Chondrocyte (in vitro differentiated cells): ENCODE measurements around the gene PLXNA2. TPM values are rescaled to one million over a fixed set of nuclear protein-coding genes. Genes with fewer than 3 reads are reported as not detected.

Source experiments
- DNase-seq: peaks from one replicate; pipeline ENCODE4 v3.0.0; 2021; ENCODE audit warnings: mixed read lengths, low spot score
- H3K27ac Mint-ChIP-seq: one replicate; pipeline ENCODE4 v1.8.0; 2021; ENCODE audit warnings: mild to moderate bottlenecking, moderate library complexity, mixed read lengths; ENCODE audit not compliant: unreplicated experiment
- H3K27me3 Mint-ChIP-seq: 2 replicates; pipeline ENCODE4 v1.8.0; 2021; ENCODE audit warnings: low read depth, mixed read lengths
- H3K36me3 Mint-ChIP-seq: 2 replicates; pipeline ENCODE4 v1.8.0; 2021; ENCODE audit warnings: low read depth, mixed read lengths
- H3K4me1 Mint-ChIP-seq: 2 replicates; pipeline ENCODE4 v1.8.0; 2021; ENCODE audit warnings: low read depth, mild to moderate bottlenecking, mixed read lengths
- H3K4me3 Mint-ChIP-seq: one replicate; pipeline ENCODE4 v1.8.0; 2021; ENCODE audit warnings: mild to moderate bottlenecking, moderate library complexity, mixed read lengths; ENCODE audit not compliant: unreplicated experiment
- H3K9me3 Mint-ChIP-seq: 2 replicates; pipeline ENCODE4 v1.8.0; 2021; ENCODE audit warnings: low read depth, mixed read lengths
- CTCF ChIP-seq: fragments of 200-600 bp; sonication (generic); IDR thresholded peaks from 2 replicates; pipeline ENCODE4 v1.5.0; 2021; ENCODE audit warnings: antibody characterized with exemption, mild to moderate bottlenecking, moderate library complexity
- total RNA-seq: library from RNA; stranded (reverse); gene quantifications from 3 replicates; pipeline ENCODE4 v1.2.1, GENCODE V29; 2021

PLXNA2 gene
- total RNA-seq, 1 donor from 2014 or later: 22.0 TPM

DNA sequence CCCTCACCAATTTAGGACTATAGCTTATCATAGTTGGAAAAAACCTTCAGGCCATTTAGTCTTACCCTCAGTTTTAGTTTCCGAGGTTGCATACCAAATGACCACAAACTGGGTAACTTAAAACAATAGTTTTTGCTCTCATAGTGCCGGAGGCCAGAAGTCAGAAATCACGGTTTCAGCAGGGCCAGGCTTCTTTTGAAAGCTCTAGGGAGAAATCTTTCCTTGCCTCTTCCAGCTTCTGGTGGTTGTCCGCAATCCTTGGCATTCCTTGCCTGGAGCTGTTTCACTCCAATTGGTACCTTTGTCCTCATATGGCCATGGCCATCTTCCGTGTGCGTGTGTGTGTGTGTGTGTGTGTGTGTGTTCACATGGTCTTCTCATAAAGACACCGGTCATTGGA is 12.4 kb upstream of the PLXNA2 start:
- no peak for DNase-seq
- peaks cover 46% of the 10 kb centered on the region for H3K4me1 Mint-ChIP-seq

DNA sequence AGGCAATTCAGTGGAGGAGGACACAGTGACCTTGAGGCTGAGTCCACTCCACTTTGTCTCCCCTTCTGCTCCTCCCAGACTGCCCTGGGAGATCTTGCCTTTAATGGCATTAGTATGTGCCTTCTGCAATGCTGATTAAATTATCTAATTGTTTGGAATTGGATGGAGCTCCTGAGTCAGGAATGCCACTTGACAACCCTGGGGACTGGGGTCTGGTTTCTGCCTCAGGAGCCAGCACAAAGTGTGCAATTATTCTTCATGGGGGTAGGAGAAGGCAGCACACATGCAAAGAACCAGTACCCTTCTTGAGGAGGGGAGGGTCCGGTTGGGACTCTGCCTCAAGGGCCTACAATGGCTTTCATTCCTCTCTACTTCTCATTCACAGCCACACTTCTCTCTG is 11.9 kb upstream of the PLXNA2 start:
- Mint-ChIP-seq H3K4me1 (peaks cover 46% of the 10 kb centered on the region), H3K36me3 (no peaks in the 10 kb centered on the region), H3K27me3 (peaks cover 5% of the 10 kb centered on the region), H3K4me3 (no peak overlapping the region), H3K27ac (no peak overlapping the region), H3K9me3 (peaks cover 3% of the 10 kb centered on the region)
- TF ChIP-seq CTCF: no peak
- no peak for DNase-seq

More for the DNA sequence above, 12.4 kb upstream of the PLXNA2 start:
- TF ChIP-seq CTCF: no peak
- Mint-ChIP-seq H3K27ac (peak overlapping the region; percentile 18), H3K9me3 (peaks cover 3% of the 10 kb centered on the region), H3K27me3 (peaks cover 5% of the 10 kb centered on the region), H3K36me3 (no peaks in the 10 kb centered on the region), H3K4me3 (no peak overlapping the region)

DNA sequence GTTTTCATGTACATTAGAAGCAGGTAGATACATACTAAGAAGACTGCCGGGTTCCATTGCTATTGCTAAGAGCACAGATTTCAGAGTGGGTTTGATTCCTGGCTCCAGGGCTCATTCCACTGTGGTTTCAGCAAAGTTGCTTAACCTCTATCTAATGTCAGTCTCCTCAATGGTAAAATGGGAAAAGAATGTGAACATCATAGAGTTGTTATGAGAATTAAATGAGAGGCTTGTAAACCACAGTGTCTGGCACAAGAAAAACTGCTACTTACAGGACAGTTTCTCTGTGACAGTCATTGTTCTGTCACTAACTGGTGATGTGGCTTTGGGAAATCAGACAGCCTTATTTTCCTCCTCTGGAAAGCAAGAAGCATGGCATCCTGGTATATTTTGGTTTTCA is 10.7 kb upstream of the PLXNA2 start:
- H3K27ac Mint-ChIP-seq: peak overlapping the region; percentile 39

DNA sequence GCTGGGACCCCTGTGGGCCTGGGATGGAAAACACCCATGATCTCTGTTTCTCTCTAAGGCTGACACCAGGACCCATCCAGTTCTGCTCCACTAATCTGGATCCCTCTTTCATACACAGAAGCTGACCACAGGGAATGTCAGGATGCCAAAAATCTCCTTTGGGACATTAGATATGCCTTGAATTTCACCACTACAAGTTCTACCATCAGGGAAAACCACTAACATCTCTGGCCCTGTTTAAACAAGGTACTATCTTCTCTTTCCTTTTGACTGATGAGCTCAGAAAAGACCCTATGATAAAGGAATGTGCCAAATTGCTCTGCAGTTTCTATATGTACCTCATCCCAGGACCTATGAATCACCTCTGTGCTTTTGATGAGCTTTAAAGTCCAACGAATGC is 10.2 kb upstream of the PLXNA2 start:
- peak overlapping the region; percentile 39 for H3K27ac Mint-ChIP-seq
- no peak for DNase-seq

More for the DNA sequence above, 10.7 kb upstream of the PLXNA2 start:
- peaks cover 46% of the 10 kb centered on the region for H3K4me1 Mint-ChIP-seq
- no peak overlapping the region for H3K4me3 Mint-ChIP-seq
- H3K9me3 Mint-ChIP-seq: no peaks in the 10 kb centered on the region
- TF ChIP-seq CTCF: no peak
- DNase-seq: no peak
- peaks cover 5% of the 10 kb centered on the region for H3K27me3 Mint-ChIP-seq
- H3K36me3 Mint-ChIP-seq: no peaks in the 10 kb centered on the region

DNA sequence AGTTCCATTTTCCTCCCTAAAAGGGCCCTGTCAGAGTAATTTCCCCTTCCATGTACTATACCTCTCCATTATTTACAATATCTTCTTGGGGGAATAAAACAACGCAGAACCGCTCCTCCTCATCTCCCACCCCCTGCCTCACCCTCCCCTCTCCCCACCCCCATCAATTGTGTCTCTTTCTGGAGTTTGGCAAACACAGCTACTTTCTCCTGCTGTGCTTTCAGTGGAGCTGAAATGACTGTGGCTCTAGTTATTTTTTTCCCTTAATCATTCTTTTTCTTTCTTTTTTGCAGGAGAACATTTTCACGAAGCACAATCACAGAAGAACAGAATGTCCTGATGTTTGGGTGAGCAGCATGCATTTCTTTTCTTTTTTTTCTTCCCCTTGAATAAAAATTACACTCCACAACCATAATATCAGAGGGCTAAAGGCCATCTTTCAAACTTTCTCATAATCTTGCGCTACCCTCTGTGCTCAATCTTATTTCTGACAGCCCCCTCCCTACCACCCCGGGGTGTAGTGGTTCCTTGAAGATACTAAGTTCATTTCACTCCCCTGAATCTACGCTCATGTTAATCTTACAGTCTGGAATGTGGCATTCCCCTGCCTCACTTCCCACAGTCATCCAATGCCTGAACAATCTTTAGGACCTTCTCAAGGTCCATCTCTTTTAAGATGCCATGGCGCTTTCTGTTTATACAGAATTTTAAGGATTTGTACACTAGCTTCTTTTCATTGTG is 8.8 kb upstream of the PLXNA2 start:
- Mint-ChIP-seq H3K36me3 (no peaks in the 10 kb centered on the region), H3K27ac (peak overlapping the region; percentile 57), H3K9me3 (no peaks in the 10 kb centered on the region), H3K4me1 (peaks cover 58% of the 10 kb centered on the region), H3K4me3 (no peak overlapping the region), H3K27me3 (peaks cover 2% of the 10 kb centered on the region)
- no peak for TF ChIP-seq CTCF
- DNase-seq: no peak

More for the DNA sequence above, 10.2 kb upstream of the PLXNA2 start:
- Mint-ChIP-seq H3K9me3 (no peaks in the 10 kb centered on the region), H3K4me1 (peaks cover 46% of the 10 kb centered on the region), H3K27me3 (peaks cover 5% of the 10 kb centered on the region), H3K4me3 (no peak overlapping the region), H3K36me3 (no peaks in the 10 kb centered on the region)
- TF ChIP-seq CTCF: no peak
